K562 (cell line): ENCODE results near the gene UBR1. TPM values are rescaled to one million over a fixed set of nuclear protein-coding genes. Genes with fewer than 3 reads are reported as not detected.
A peak's percentile ranks its signal among the peaks of the same experiment; 100 is the strongest.

Experiments used
- CREM ChIP-seq: IDR thresholded peaks from 2 replicates; pipeline ENCODE4 v1.6.1; 2014; ENCODE audit warnings: antibody characterized with exemption, low read depth
- DDX20 ChIP-seq: fragments of 450-650 bp; IDR thresholded peaks from 2 replicates; pipeline ENCODE4 v1.6.1; 2016; ENCODE audit warnings: missing genetic modification characterization, low read depth, mild to moderate bottlenecking, missing compliant biosample characterization, moderate library complexity
- HLTF ChIP-seq: fragments of 450-650 bp; IDR thresholded peaks from 2 replicates; pipeline ENCODE4 v1.6.1; 2016
- ID3 ChIP-seq, 2 experiments: fragments of 250-450 bp in 1 of 2; fragments of 450-650 bp in 1 of 2; sonication (Bioruptor Pico) in 1 of 2; IDR thresholded peaks; 2 replicates each; pipeline versions ENCODE4 v1.6.1 to v1.8.0; 2016 to 2021; ENCODE audit warnings: mild to moderate bottlenecking in 2 of 2, moderate library complexity in 2 of 2, missing compliant biosample characterization in 1 of 2, missing genetic modification characterization in 1 of 2
- KDM1A ChIP-seq, 2 experiments: fragments of 450-650 bp; IDR thresholded peaks; 2 replicates each; pipeline ENCODE4 v1.6.1; 2016; ENCODE audit warnings: mild to moderate bottlenecking in 2 of 2
- NKRF ChIP-seq: fragments of 450-650 bp; IDR thresholded peaks from 2 replicates; pipeline ENCODE4 v1.6.1; 2016; ENCODE audit warnings: borderline replicate concordance
- SMARCA4 ChIP-seq: fragments of 450-650 bp; IDR thresholded peaks from 2 replicates; pipeline ENCODE4 v1.6.1; 2016
- SRSF7 ChIP-seq: fragments of 200-400 bp; formaldehyde crosslinking; optimal IDR thresholded peaks from 2 replicates; pipeline ENCODE3; 2017; ENCODE audit warnings: mild to moderate bottlenecking, low read depth, low read length
- TARDBP ChIP-seq: fragments of 450-650 bp; IDR thresholded peaks from 2 replicates; pipeline ENCODE4 v1.6.1; 2016
- ZBTB12 ChIP-seq: fragments of 250-450 bp; sonication (Bioruptor Pico); IDR thresholded peaks from 2 replicates; pipeline ENCODE4 v1.4.0; 2020
- ZNF24 ChIP-seq: fragments of 450-650 bp; IDR thresholded peaks from 2 replicates; pipeline ENCODE4 v1.6.1; 2016
- ZNF263 ChIP-seq: sonication (generic); formaldehyde crosslinking; IDR thresholded peaks from 2 replicates; pipeline ENCODE4 v1.8.0; 2022; ENCODE audit warnings: mild to moderate bottlenecking, missing genetic modification reagents, borderline replicate concordance
- polyA plus RNA-seq, 8 experiments: library from polyadenylated mRNA; depleted of rRNA in 4 of 8; stranded (reverse) in 5 of 8; unstranded in 3 of 8; fragments of >200 nt; fragmentation: Nextera tagmentation in 2 of 8; fragmentation: Illumina TruSeq in 1 of 8; extraction: Ambion mirVana in 2 of 8; extraction: Trizol in 1 of 8; gene quantifications; 2 replicates each; pipeline versions ENCODE4 v1.2.1 to v1.2.3, GENCODE V29; 2011 to 2014; ENCODE audit warnings: inconsistent platforms in 1 of 8, missing spikeins in 1 of 8
- total RNA-seq, 7 experiments: library from RNA; depleted of rRNA in 6 of 7; stranded (reverse); fragments of >200 nt in 6 of 7; fragmentation: Illumina TruSeq in 2 of 7; extraction: Trizol in 2 of 7; gene quantifications; 2 replicates each; pipeline versions ENCODE4 v1.2.1 to v1.2.3, GENCODE V29; 2011 to 2021; ENCODE audit warnings: low replicate concordance in 1 of 7
- TF ChIP-seq, protein P1 (sequence below), 2 experiments: IDR thresholded peaks; 2 replicates each; pipeline ENCODE4 v1.6.1; 2012; ENCODE audit warnings: improper control_type of control experiment in 2 of 2, low read depth in 2 of 2, low read length in 2 of 2, borderline replicate concordance in 1 of 2
- TF ChIP-seq, protein P2 (sequence below): fragments of 450-650 bp; IDR thresholded peaks from 2 replicates; pipeline ENCODE4 v1.6.1; 2016

The UBR1 gene
- total and polyA plus RNA-seq, 9 of the 15 experiments (the other 6 are each of a cell fraction or from before 2014, with no cell fraction given): 5.8 to 30.7 (median 15.3) TPM

GRCh38 chr15:42919799-42920518 lies 185.9 kb downstream of the UBR1 start (continued):
- TF ChIP-seq, protein P1, sequence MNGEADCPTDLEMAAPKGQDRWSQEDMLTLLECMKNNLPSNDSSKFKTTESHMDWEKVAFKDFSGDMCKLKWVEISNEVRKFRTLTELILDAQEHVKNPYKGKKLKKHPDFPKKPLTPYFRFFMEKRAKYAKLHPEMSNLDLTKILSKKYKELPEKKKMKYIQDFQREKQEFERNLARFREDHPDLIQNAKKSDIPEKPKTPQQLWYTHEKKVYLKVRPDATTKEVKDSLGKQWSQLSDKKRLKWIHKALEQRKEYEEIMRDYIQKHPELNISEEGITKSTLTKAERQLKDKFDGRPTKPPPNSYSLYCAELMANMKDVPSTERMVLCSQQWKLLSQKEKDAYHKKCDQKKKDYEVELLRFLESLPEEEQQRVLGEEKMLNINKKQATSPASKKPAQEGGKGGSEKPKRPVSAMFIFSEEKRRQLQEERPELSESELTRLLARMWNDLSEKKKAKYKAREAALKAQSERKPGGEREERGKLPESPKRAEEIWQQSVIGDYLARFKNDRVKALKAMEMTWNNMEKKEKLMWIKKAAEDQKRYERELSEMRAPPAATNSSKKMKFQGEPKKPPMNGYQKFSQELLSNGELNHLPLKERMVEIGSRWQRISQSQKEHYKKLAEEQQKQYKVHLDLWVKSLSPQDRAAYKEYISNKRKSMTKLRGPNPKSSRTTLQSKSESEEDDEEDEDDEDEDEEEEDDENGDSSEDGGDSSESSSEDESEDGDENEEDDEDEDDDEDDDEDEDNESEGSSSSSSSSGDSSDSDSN (IDR thresholded peaks at IDR 0.05; ENCODE audit: borderline replicate concordance in 1 of 2, low read depth in 2 of 2, low read length in 2 of 2): peak in 1 of 2 experiments; percentile 38; a peak in 1 of 4 replicates
- TF ChIP-seq ZNF24: peak; percentile 72
- TF ChIP-seq SRSF7: no peak
- TF ChIP-seq SMARCA4: no peak
- no peak for TF ChIP-seq HLTF
- no peak for TF ChIP-seq TARDBP
- TF ChIP-seq, protein P2, sequence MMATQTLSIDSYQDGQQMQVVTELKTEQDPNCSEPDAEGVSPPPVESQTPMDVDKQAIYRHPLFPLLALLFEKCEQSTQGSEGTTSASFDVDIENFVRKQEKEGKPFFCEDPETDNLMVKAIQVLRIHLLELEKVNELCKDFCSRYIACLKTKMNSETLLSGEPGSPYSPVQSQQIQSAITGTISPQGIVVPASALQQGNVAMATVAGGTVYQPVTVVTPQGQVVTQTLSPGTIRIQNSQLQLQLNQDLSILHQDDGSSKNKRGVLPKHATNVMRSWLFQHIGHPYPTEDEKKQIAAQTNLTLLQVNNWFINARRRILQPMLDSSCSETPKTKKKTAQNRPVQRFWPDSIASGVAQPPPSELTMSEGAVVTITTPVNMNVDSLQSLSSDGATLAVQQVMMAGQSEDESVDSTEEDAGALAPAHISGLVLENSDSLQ: peak; percentile 20; the same call in 1 of the 2 replicates
- peak; percentile 2; the same call in 1 of the 2 replicates for TF ChIP-seq CREM
- 0 out of 2 replicates have a peak, but pooled peaks have one; percentile 10 for TF ChIP-seq DDX20 (tag)
- peak in 1 of 2 experiments; percentile 19; a peak in 1 of 4 replicates for TF ChIP-seq KDM1A (IDR thresholded peaks at IDR 0.05)
- TF ChIP-seq ZBTB12 (CRISPR knock-in tag): no peak
- TF ChIP-seq NKRF: peak; percentile 35; the same call in 1 of the 2 replicates
- 0 out of 2 replicates have a peak, but pooled peaks have one; percentile 31 for TF ChIP-seq ZNF263 (CRISPR knock-in tag)
- TF ChIP-seq ID3 (CRISPR knock-in tag; IDR thresholded peaks at IDR 0.05): no peak
- 0 out of 2 replicates have a peak, but pooled peaks have one; percentile 35 for TF ChIP-seq ID3 (tag; IDR thresholded peaks at IDR 0.05)
